Immature natural killer cell (primary cell): ENCODE results near the gene CSMD2. TPM values are rescaled to one million over a fixed set of nuclear protein-coding genes. Genes with fewer than 3 reads are reported as not detected.

Source experiments
- DNase-seq, 3 donors: peaks; one replicate each; pipeline ENCODE4 v3.0.0; 2022; ENCODE audit warnings: mixed read lengths in 1 of 3
- H3K27ac Mint-ChIP-seq, 6 donors: one replicate each; pipeline ENCODE4 v1.8.0; 2020; ENCODE audit warnings: mixed read lengths in 6 of 6, mild to moderate bottlenecking in 5 of 6, inconsistent platforms in 4 of 6, moderate library complexity in 3 of 6
- H3K27me3 Mint-ChIP-seq, 3 donors: one replicate each; pipeline ENCODE4 v1.8.0; 2020 to 2021; ENCODE audit warnings: low read depth in 3 of 3, mild to moderate bottlenecking in 3 of 3, mixed read lengths in 3 of 3, moderate library complexity in 3 of 3, inconsistent platforms in 1 of 3
- H3K36me3 Mint-ChIP-seq, 3 donors: one replicate each; pipeline ENCODE4 v1.8.0; 2020; ENCODE audit warnings: mixed read lengths in 3 of 3, inconsistent platforms in 2 of 3, mild to moderate bottlenecking in 2 of 3
- H3K4me1 Mint-ChIP-seq, 2 donors: one replicate each; pipeline ENCODE4 v1.8.0; 2020; ENCODE audit warnings: inconsistent platforms in 2 of 2, mild to moderate bottlenecking in 2 of 2, mixed read lengths in 2 of 2, moderate library complexity in 1 of 2
- H3K4me3 Mint-ChIP-seq, 5 donors: one replicate each; pipeline ENCODE4 v1.8.0; 2020; ENCODE audit warnings: mild to moderate bottlenecking in 5 of 5, mixed read lengths in 5 of 5, inconsistent platforms in 3 of 5, moderate library complexity in 3 of 5
- H3K9me3 Mint-ChIP-seq, 6 donors: one replicate each; pipeline ENCODE4 v1.8.0; 2020; ENCODE audit warnings: mild to moderate bottlenecking in 6 of 6, mixed read lengths in 6 of 6, inconsistent platforms in 4 of 6, moderate library complexity in 3 of 6
- polyA plus RNA-seq, 3 donors: library from polyadenylated mRNA; unstranded; fragments of 300-500 nt; fragmentation: Illumina TruSeq; gene quantifications; one replicate each; pipeline ENCODE4 v1.2.3, GENCODE V29; 2021

CSMD2 gene
- polyA plus RNA-seq, 3 donors from 2014 or later, result not detected

DNA sequence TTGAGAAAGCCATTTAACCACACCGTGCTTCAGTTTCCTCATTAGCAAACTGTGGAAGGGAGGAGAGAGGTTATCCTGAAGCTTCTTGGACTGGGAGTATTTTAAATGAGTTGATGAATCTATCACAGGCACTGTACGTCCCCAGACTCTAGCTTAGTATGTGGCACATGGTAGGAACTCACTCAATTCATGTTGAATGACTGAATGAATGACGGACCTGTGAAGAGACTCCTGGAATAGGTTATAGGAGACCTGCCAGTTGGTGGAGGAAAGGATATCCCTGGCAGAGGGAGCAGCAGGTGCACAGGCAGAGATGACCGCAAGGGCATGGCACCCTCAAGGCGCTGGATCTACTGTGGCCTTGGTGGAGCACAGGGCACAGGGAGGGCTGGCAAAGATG lies 182.6 kb downstream of the CSMD2 start:
- Mint-ChIP-seq H3K9me3 (peaks cover 0 to 2% (median 0%) of the 10 kb centered on the region in 6 donors), H3K36me3 (no peaks in the 10 kb centered on the region), H3K27ac (no peak overlapping the region), H3K4me3 (no peak overlapping the region), H3K4me1 (no peaks in the 10 kb centered on the region), H3K27me3 (peaks cover 1 to 6% (median 5%) of the 10 kb centered on the region in 3 donors)
- no peak for DNase-seq

DNA sequence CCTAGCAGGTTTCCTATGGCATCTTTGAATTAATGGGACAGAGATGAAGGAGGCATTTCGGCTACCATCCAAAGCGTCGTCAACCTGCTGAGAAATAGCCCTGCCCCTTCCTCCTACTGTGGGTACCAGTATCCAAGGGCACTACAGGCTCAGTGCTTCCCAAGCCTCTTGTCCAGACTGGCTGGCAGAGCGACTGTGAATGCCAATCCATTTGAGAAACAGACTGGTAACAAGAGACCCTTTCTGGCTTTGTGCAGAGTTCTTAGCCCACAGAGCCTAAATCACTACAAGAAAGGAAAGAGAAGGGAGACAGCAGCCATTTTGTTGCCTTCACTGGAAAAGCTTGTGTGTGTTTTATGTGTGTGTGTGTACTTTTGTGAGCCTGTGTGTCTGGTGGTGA lies 185.7 kb downstream of the CSMD2 start:
- DNase-seq, result no peak
- Mint-ChIP-seq H3K9me3 (peaks cover 0 to 2% (median 0%) of the 10 kb centered on the region in 6 donors), H3K36me3 (no peaks in the 10 kb centered on the region), H3K4me1 (no peaks in the 10 kb centered on the region), H3K4me3 (no peak overlapping the region), H3K27ac (no peak overlapping the region), H3K27me3 (peaks cover 2 to 7% (median 3%) of the 10 kb centered on the region in 3 donors)

DNA sequence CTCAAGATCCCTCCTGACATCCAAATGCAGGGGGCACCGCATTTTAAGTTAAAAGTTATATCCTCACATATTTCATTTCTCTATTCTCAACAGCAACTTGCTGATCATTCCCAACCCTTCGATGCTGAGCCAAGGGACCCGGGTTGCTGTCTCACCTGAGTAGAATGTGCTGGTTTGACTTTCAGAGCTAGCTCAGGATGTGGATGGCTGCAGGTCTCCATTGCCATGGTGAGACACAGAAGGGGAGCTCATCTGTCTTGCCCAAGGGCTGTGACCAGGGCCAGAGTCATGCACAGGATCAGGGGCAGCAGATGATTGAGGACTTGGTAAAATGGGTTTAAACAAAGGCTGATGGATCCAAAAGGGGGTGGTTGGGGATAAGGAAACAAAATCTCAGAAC lies 189.1 kb downstream of the CSMD2 start:
- Mint-ChIP-seq H3K9me3 (peaks cover 0 to 2% (median 0%) of the 10 kb centered on the region in 6 donors), H3K36me3 (no peaks in the 10 kb centered on the region), H3K4me3 (no peak overlapping the region), H3K4me1 (no peaks in the 10 kb centered on the region), H3K27me3 (peaks cover 0 to 9% (median 2%) of the 10 kb centered on the region in 3 donors), H3K27ac (no peak overlapping the region)
- DNase-seq, result no peak

DNA sequence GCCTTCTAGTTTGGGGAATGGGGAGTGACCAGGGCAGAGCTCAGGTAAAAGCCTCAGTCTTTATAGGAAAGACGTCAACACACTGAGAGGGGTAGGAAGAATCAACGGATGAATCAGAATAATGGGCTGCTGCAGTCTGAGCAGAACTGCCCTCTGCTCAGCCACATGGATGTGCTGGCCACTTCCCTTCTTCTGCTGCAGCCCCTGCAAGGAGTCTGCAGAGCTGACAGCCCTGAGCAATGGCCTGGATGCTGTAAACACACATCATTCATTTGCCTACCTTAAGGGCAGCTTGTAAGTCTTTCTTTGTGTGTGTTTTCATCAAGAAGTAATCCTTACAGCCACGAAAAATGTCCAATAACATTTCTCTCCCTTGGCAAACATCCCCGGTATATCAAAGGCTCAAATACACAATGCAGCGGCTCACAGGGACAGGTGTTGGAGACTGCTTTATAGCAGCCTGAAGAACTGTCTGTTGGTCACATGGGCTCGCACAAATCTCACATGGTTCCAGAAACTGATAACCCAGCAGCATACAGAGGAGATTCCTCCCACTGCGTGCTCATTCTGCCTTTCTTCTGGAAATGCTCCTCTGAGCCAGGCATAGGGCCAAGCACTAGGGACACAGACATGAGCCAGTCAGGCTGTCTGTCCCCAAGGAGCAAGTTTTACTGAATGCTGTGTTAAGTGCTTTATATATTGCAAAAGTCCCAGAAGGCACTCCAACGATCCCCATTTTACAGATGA lies 191.1 kb downstream of the CSMD2 start:
- Mint-ChIP-seq H3K4me1 (no peaks in the 10 kb centered on the region), H3K27ac (no peak overlapping the region), H3K9me3 (peaks cover 0 to 2% (median 0%) of the 10 kb centered on the region in 6 donors), H3K27me3 (peaks cover 0 to 9% (median 3%) of the 10 kb centered on the region in 3 donors), H3K4me3 (no peak overlapping the region), H3K36me3 (no peaks in the 10 kb centered on the region)
- DNase-seq, result no peak

DNA sequence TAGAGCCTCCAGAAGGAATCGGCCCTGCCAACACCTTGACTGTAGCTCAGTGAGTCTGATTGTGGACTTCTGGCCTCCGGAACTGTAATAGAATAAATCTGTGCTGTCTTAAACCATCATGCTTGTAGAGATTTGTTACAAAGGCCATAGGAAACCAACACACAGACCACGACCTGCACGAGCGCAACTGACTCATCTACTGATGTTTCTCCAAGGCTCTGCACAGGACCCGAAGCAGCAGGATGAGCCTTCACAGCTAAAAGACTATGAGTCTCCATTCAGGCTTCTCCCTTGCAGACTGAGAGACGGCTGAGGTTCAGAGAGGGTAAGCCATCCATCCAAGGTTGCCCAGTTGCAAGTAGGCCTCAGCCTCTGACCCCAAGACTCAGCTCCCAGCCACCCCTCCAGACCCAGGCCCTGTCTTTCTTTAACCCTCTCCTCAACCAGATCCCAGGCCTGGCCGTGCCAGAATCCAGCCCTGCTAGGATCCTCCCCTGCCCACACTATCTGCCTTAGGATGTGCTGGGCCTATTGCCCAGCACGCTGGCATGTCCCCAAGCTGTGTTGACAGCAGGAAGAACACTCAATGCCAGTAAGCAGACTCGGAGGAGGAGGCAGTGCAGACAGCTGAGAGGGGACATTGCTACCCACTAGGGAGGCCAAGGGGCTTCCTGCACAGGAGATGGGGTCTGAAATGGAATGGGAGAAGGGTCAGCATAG lies 192.2 kb downstream of the CSMD2 start:
- Mint-ChIP-seq H3K4me1 (no peaks in the 10 kb centered on the region), H3K9me3 (peaks cover 0 to 1% (median 0%) of the 10 kb centered on the region in 6 donors), H3K4me3 (no peak overlapping the region), H3K27ac (no peak overlapping the region), H3K27me3 (peaks cover 2 to 9% (median 3%) of the 10 kb centered on the region in 3 donors), H3K36me3 (no peaks in the 10 kb centered on the region)
- DNase-seq, result no peak

DNA sequence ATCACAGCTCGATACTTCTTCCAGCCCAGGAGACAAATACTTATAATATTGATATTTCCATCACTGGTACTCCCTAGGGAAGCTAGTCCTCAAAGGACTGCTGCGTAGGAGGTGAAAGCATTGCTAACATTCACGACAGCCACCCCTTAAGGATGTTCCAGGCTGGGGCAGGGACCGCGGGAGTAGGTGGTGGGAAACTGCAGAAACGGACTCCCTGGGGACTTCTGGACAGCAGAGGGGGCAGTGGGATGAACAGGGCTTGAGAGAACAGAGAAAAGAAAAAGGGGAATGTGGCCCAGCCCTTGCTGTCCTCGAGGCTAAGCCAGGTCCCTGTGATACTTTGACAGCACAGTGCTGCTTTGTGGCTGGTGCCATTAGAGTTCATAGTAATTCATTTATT lies 193.1 kb downstream of the CSMD2 start:
- Mint-ChIP-seq H3K27me3 (peaks cover 2 to 7% (median 3%) of the 10 kb centered on the region in 3 donors), H3K9me3 (no peaks in the 10 kb centered on the region), H3K36me3 (no peaks in the 10 kb centered on the region), H3K27ac (no peak overlapping the region), H3K4me3 (no peak overlapping the region), H3K4me1 (no peaks in the 10 kb centered on the region)
- no peak for DNase-seq

DNA sequence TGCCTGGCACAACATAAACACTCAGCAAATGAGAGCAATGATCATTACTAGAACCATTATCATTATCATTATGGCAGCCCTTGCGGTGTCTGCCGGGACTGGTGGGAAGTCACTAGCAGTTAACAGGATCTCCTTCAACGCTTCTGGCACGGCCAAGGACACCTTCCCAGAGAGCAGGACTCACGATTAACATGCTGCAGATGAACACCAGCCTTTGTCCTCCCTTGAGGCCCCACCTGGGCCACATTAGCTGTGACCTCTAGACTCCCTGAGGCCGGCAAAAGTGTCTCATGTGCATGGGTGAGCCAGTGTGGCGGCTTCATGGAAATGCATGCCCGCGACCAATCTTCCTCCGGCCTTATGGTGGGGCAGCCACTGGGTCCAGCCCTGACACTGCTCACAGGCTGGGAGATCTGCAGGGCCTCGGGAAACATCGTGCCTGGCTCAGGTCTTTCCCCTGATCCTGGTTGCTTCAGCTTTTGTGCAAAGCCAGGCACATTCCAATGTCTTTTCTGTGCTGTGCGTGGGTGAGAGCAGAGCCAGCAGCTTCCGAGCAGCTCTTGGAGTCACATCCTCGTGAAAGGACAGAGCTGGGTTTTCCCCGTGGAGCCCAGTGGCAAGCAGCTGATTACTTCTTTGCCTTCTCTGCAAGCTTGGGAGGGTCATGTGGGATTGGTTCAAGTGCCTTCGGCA lies 193.9 kb downstream of the CSMD2 start:
- Mint-ChIP-seq H3K27me3 (peaks cover 2 to 7% (median 3%) of the 10 kb centered on the region in 3 donors), H3K4me3 (no peak overlapping the region), H3K27ac (no peak overlapping the region), H3K9me3 (no peaks in the 10 kb centered on the region), H3K4me1 (no peaks in the 10 kb centered on the region), H3K36me3 (no peaks in the 10 kb centered on the region)
- DNase-seq, result no peak

DNA sequence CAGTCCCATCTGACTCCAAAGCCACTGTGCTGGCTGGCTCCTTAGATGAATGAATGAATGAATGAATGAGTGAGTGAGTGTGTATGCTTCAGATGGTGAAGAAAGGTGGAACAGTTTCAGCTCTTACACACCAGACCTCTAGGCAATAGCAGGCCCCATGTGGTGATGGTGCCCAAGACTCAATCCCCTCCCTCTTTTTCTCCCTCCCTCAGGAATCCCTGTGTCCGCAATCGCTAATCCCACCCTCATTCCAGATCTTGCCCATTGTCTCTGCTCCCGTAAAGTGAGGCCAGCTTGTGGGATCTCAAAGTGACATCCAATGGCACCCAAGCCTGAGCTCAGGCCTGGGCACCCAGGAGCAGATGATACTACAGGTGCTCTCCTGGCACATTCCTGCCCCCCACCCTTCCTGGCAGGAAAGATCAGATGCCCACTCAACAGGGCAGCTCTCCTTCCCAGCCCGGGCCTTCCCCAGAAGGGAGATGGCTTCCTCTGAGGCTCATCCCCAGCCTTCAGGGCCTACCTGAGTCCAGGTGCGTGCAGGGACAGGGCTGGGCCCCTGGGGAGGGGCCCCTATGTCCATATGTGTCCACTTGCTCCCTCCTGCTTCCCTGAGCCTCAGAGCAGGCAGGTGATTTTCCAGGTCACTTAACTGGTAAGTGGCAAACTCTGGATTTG lies 194.7 kb downstream of the CSMD2 start:
- Mint-ChIP-seq H3K9me3 (no peaks in the 10 kb centered on the region), H3K27ac (no peak overlapping the region), H3K36me3 (no peaks in the 10 kb centered on the region), H3K4me1 (no peaks in the 10 kb centered on the region), H3K27me3 (peaks cover 2 to 7% (median 2%) of the 10 kb centered on the region in 3 donors), H3K4me3 (no peak overlapping the region)
- no peak for DNase-seq

DNA sequence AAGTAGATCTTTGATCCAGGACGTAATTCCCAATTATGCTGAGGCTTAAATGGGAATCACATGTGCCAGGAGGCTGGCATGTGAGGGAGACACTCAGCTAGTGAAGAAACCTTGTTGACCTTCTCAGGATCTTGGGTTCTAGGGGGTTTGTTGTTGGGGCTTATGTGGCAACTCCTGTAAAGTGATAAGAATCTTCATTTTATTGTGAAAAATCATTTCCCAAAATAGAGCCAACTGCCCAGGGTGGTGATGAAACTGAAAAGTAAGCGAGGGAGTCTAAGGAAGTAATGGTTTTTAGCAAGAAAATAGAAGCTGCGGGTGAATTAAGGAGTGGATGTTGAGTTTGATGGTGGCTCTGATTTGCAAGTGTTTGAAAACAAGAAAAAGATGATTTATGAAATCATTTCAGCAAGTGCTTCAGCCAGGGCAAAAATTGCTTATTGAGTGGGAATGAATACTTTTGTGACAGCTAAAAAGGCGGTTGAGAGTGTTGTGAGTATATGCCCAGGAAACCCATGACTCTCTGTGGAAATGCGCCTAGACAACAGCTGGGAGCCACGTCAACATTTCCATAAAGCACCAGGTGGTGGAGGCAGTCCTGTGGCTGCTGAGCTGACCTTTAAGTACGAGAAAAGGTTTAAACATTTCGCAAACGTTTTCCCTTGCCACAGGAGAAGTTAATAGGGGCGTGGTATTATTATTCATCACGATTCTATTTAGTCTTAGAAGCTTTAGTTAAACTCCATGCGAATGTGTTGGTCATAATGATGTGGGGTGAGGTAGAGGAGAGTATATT lies 198.5 kb downstream of the CSMD2 start:
- Mint-ChIP-seq H3K4me1 (no peaks in the 10 kb centered on the region), H3K9me3 (no peaks in the 10 kb centered on the region), H3K4me3 (no peak overlapping the region), H3K27ac (no peak overlapping the region), H3K27me3 (peaks cover 2 to 7% (median 2%) of the 10 kb centered on the region in 3 donors), H3K36me3 (no peaks in the 10 kb centered on the region)
- no peak for DNase-seq

DNA sequence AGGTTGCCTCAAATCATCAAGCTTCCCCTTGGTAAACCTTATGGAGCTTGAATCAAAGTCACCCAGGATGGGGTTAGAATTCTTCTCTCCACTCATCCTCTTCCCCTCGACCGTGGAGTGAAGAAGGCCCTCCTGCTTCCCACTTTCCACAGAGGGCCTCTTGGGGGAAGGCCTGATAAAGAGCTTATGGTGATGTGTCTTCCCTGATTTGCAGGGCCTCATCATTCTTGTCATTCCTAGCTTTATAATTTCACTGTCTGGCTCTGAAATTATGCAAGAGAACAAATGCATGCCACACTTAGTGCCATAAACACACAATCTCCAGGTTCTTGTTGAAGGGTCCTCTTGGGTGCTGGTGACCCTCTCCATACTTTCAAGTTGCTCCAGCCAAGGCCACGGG lies 199.9 kb downstream of the CSMD2 start:
- no peaks in the 10 kb centered on the region for H3K4me1 Mint-ChIP-seq
- H3K36me3 Mint-ChIP-seq, result no peaks in the 10 kb centered on the region
- H3K9me3 Mint-ChIP-seq, result no peaks in the 10 kb centered on the region
- no peak overlapping the region for H3K4me3 Mint-ChIP-seq
- DNase-seq, result no peak
- H3K27ac Mint-ChIP-seq, result no peak overlapping the region
- H3K27me3 Mint-ChIP-seq, result peaks cover 2 to 5% (median 2%) of the 10 kb centered on the region in 3 donors

DNA sequence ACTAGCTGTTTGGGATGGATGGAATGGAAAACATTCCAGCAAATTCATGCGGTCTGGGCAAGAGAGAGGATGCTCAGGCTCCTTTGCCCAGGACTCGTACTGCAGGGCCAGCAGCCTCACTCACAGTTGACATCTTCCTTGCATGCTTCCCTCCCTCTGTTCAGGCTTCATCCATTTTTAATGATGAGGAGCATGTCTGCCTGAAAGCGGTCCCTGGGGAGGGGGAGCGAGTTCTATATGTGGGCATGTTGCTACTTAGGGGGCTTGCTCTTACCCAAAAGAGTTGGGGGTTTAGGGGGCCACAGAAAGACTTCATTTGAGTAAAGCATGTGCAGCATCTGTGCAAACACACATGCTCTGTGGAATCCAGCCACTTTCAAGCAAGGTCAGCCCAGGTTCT lies 203.0 kb downstream of the CSMD2 start:
- Mint-ChIP-seq H3K27ac (no peak overlapping the region), H3K4me1 (no peaks in the 10 kb centered on the region), H3K27me3 (peaks cover 1 to 5% (median 2%) of the 10 kb centered on the region in 3 donors), H3K36me3 (no peaks in the 10 kb centered on the region), H3K9me3 (no peaks in the 10 kb centered on the region), H3K4me3 (no peak overlapping the region)
- no peak for DNase-seq

DNA sequence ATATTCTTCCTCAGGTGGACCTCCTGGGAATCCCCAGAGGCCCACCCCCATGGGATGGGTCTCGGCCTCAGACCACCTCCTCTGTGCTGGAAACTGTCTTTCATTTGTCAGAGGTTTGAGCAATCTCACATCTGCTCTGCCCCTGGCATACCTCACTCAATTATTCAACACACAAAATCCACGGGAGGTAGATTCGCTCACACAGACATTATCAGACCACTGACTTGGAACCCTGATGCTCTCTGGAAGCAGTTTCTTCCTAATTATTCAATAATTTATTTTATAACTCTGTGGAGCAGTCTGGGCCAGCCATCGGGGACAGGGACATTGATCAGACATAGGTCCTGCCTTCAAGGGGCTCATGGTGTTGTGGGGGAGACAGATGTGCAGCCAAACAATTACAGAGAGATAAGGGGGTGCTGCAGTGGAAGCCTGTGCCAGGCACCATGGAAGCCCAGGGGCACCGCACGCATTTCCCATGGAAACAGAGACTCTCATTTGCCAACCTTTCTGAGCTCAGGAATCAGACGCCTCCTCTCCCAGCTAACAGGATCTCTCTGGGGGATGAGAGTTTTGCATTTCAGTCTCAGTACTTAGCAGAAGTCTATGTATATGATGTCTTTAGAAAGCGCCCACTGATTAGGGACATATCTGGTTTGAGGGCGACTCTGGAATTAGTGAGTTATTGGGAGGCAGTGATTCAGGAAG lies 204.7 kb downstream of the CSMD2 start:
- Mint-ChIP-seq H3K4me3 (no peak overlapping the region), H3K36me3 (no peaks in the 10 kb centered on the region), H3K9me3 (no peaks in the 10 kb centered on the region), H3K27ac (no peak overlapping the region), H3K27me3 (peaks cover 1 to 5% (median 2%) of the 10 kb centered on the region in 3 donors), H3K4me1 (no peaks in the 10 kb centered on the region)
- DNase-seq, result no peak
